Keratinocyte (primary cell): ENCODE results near the gene DPF3.

ENCODE experiments used
- EZH2 ChIP-seq: IDR thresholded peaks from one replicate; pipeline ENCODE4 v1.6.1; 2012; ENCODE audit warnings: inconsistent platforms, mild to moderate bottlenecking, low read length, moderate library complexity
- TF ChIP-seq, protein P1 (sequence below), 3 experiments: IDR thresholded peaks in 1 of 3; conservative IDR thresholded peaks in 1 of 3; optimal IDR thresholded peaks in 1 of 3; 2 replicates in 2 of 3; 3 replicates in 1 of 3; pipeline versions ENCODE3 to v1.5.1; 2011; ENCODE audit warnings: low read length in 3 of 3, mild to moderate bottlenecking in 3 of 3, moderate library complexity in 2 of 3, control low read depth in 1 of 3, inconsistent platforms in 1 of 3; ENCODE audit not compliant: insufficient read depth in 2 of 3; ENCODE audit errors: extremely low read depth in 1 of 3

- TF ChIP-seq EZH2 = no peak
- TF ChIP-seq, protein P1, sequence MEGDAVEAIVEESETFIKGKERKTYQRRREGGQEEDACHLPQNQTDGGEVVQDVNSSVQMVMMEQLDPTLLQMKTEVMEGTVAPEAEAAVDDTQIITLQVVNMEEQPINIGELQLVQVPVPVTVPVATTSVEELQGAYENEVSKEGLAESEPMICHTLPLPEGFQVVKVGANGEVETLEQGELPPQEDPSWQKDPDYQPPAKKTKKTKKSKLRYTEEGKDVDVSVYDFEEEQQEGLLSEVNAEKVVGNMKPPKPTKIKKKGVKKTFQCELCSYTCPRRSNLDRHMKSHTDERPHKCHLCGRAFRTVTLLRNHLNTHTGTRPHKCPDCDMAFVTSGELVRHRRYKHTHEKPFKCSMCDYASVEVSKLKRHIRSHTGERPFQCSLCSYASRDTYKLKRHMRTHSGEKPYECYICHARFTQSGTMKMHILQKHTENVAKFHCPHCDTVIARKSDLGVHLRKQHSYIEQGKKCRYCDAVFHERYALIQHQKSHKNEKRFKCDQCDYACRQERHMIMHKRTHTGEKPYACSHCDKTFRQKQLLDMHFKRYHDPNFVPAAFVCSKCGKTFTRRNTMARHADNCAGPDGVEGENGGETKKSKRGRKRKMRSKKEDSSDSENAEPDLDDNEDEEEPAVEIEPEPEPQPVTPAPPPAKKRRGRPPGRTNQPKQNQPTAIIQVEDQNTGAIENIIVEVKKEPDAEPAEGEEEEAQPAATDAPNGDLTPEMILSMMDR (optimal IDR thresholded peaks at IDR 0.05 in 1 of 3, IDR thresholded peaks at IDR 0.05 in 1 of 3, conservative IDR thresholded peaks at IDR 0.05 in 1 of 3; ENCODE audit: extremely low read depth in 1 of 3, insufficient read depth in 2 of 3, low read length in 3 of 3) = no peak
Observed at GRCh38 chr14:72925171-72925759, 31.4 kb upstream of the DPF3 start.
